ENCODE results near the gene PPP4R3B. TPM values are rescaled to one million over a fixed set of nuclear protein-coding genes. Genes with fewer than 3 reads are reported as not detected.

PPP4R3B gene
- 43.8 and 48.4 TPM in 2 replicates for total RNA-seq

GRCh38 chr2:55617175-55618024 lies at the start of gene PPP4R3B:
Gene PPP4R3B, minus strand, starts transcription at chr2:55617622. Its CDS starts 337 bp downstream, at chr2:55617285.

Other genes starting within 250 kb of the PPP4R3B start
- gene CCDC88A, start 197.8 kb downstream of the PPP4R3B start, total RNA-seq: 37.3 and 38.6 TPM in 2 replicates
- 15.9 and 17.9 TPM in 2 replicates for gene CFAP36, start 97.9 kb downstream of the PPP4R3B start, total RNA-seq
- gene PNPT1, start 76.2 kb upstream of the PPP4R3B start, total RNA-seq: 28.9 and 30.4 TPM in 2 replicates

Data from endothelial cell of coronary artery (primary cell).